HG03095 (cell line): ENCODE results near the gene NXPH2.

Experiments used
- ATAC-seq: cut with Tn5 transposase; IDR thresholded peaks from one replicate; pipeline ENCODE4 v1.9.1; 2021; ENCODE audit warnings: moderate library complexity; ENCODE audit not compliant: unreplicated experiment

NXPH2 gene

GRCh38 chr2:138779781-138780445 is at the start of gene NXPH2:
Gene NXPH2 (minus strand): TSS chr2:138780390. CDS start chr2:138780241, 149 bp downstream.
- no peak for ATAC-seq

GRCh38 chr2:138829326-138829919 is 49.2 kb upstream of the NXPH2 start:
- ATAC-seq: no peak

- ATAC-seq: no peak
Measured at GRCh38 chr2:138827426-138828054, 47.4 kb upstream of the NXPH2 start.

GRCh38 chr2:138823666-138824065 is 43.5 kb upstream of the NXPH2 start:
- ATAC-seq: no peak

GRCh38 chr2:138819964-138820363 is 39.8 kb upstream of the NXPH2 start:
- no peak for ATAC-seq

- no peak for ATAC-seq
Measured at GRCh38 chr2:138818556-138818955, 38.4 kb upstream of the NXPH2 start.

- no peak for ATAC-seq
Measured at GRCh38 chr2:138814123-138814898, 34.1 kb upstream of the NXPH2 start.

- ATAC-seq: no peak
Measured at GRCh38 chr2:138811431-138811830, 31.2 kb upstream of the NXPH2 start.

GRCh38 chr2:138794724-138795123 is 14.5 kb upstream of the NXPH2 start:
- no peak for ATAC-seq

- no peak for ATAC-seq
Measured at GRCh38 chr2:138787053-138787666, 7.0 kb upstream of the NXPH2 start.

GRCh38 chr2:138782383-138782782 is 2.2 kb upstream of the NXPH2 start:
- ATAC-seq: no peak

GRCh38 chr2:138780908-138781307 is 718 bp upstream of the NXPH2 start:
- ATAC-seq: no peak

GRCh38 chr2:138780446-138780880 is 273 bp upstream of the NXPH2 start:
- ATAC-seq: no peak

GRCh38 chr2:138779406-138779780 is 797 bp downstream of the NXPH2 start:
- ATAC-seq: no peak

- no peak for ATAC-seq
Measured at GRCh38 chr2:138777996-138778395, 2.2 kb downstream of the NXPH2 start.

GRCh38 chr2:138775736-138776135 is 4.5 kb downstream of the NXPH2 start:
- ATAC-seq: no peak

GRCh38 chr2:138771534-138771933 is 8.7 kb downstream of the NXPH2 start:
- ATAC-seq: no peak

- ATAC-seq: no peak
Measured at GRCh38 chr2:138767101-138767500, 13.1 kb downstream of the NXPH2 start.

GRCh38 chr2:138766464-138766863 is 13.7 kb downstream of the NXPH2 start:
- ATAC-seq: no peak

GRCh38 chr2:138763971-138764370 is 16.2 kb downstream of the NXPH2 start:
- ATAC-seq: no peak

- ATAC-seq: no peak
Measured at GRCh38 chr2:138762533-138762932, 17.7 kb downstream of the NXPH2 start.
